Measurements from ENCODE around the gene CAGE1.
"Not testable (repeated sequence)": the region's sequence is repeated elsewhere in the genome, so short reads cannot be mapped to it uniquely, and the experiment has no call there.

Gene CAGE1

DNA sequence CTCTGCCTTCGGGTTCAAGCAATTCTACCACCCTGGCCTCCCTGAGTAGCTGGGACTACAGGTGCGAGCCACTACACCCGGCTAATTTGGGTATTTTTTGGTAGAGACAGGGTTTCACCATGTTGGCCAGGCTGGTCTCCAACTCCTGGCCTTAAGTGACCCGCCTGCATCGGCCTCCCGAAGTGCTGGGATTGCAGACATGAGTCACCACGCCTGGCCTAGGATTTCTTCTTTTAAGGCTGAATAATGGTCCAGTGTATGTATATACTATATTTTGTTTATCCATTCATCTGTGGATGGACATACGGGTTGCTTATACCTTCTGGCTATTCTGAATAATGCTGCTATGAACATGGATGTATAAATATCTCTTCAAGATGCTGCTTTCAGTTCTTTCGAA is 17.2 kb upstream of the CAGE1 start:
- no peak for DNase-seq

DNA sequence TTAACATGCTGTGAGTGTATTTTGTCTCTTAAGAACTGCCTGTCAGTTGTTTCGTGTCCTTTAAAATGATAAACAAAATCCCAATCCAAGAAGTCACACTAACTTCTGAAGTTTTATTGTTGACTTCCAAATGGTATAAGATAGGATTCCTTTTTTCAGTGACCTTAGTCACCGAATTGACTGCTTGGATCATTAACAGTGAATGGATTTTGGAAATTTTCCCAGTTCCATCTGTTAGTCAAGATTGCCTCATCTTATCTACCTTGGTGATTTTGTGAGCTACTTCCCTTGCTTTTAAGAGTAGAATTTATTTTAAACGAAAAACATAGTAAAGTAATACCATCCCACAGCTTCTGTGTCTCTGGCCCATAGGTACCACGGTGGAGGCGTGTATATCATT is 15.0 kb upstream of the CAGE1 start:
- no peak for DNase-seq

DNA sequence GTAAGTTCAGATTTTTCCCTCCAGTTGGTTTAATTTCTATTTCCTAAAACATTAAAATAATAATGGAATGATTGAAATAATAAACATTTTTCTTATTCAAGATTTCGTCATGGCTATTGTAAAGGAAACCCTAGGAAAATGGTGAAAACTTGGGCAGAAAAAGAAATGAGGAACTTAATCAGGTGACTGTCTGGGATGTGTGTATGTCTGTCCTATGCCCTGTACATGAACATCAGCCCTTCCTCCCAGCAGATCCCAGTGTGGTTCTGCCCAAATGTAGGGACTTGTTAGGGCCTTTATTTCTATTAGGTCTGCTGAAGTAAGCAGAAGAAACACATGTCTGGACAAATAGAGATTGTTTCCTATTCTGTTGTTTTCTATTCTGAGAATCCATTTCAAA is 13.2 kb upstream of the CAGE1 start:
- DNase-seq = no peak

DNA sequence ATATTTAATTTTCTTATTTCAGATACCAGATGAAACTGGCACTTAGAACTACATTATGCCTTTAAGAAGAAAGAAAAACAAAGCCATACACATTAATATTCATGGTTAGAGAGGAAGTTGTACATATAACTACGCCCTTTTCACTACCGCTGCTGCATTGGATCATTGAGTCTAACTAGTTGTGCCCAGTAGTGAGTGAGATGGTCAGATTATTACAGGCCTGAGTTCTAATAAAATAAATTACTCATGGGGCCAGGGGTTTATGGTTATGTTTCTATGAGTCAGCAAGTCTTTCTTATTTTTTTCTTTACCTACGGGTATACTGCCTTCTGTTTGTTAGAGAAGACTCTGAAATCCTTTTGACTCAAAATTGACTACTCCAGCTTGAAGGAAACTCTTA is 11.5 kb upstream of the CAGE1 start:
- no peak for DNase-seq

DNA sequence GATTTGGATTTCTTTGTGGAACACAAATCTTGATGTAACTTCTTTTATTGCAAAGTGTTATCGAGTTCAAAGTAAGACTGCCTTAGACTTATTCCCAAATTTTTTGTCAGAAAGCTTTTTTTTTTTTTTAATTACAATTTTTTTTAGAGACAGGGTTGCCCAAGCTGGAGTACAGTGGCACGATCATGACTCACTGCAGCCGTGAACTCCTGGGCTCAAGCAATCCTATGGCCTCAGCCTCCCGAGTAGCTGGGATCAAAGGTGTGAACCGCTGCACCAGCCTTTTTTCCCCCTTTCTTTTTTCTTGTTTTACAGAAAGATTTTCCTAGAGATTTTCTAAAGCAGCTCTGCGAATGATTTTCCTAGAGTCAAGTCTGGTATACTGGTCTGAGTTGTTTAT is 2.9 kb upstream of the CAGE1 start:
- DNase-seq = no peak

DNA sequence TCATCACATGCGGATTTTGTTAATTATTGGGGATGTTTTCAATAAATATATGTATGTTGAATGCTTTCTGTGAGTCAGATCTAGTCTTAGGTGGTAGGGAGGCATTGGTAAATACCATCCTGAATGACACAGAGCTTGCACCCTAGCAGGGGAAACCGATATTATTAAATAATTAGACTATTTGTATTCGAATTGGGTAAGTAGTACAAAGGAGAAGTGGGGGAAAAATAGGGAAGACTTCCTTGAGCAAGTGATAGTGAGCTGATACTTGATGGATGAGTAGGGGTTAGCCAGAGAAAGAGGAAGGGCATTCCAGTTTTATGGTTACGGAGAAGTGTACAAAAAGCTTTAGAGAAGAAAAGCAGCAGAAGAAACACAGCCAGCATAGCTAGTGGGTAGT is 1.6 kb upstream of the CAGE1 start:
- DNase-seq = no peak

DNA sequence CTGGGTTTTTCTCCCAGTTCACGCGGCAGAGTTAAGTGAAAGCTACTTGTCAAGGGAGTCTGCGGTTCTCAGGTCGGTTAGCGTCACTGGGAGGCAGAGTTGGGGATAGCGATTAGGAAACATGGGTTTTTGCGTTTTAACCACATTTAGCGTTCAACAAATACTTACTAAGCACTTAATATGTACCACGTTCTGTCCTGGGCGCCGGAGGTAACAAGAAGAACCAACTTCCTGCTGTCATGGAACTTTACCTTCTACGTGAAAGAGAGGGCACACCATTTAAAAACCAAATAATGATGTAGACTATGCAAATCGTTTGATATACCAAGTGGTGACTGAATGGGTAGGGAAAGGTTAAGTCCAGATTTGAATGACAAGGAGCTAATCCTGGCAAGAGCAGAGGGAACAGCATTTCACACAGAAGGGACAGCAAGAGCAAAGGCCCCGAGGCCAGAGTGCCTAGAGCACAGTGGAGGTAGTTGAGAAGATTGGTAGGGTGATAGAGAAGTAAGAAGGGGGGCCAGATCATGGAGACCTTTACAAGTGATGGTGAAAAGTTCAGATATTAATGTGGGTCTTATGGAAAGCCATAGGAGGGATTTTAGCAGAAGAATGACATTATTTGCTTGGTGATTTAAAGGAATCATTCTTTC is 810 bp upstream of the CAGE1 start:
- no peak for DNase-seq

DNA sequence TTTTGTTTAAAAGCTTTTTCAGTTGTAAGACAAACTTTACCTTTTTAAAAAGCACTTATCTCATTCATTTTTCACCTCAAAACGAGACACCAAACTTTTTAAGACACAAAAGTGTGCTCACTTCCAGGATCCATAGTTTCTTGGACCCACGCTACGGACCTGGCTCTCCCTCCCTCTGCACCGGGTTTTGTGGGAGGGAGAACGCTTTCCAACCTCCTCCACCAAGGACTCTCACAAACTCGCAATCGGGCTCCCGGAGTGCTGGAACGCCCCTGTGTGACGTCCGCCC is 436 bp downstream of the CAGE1 start:
- no peak for DNase-seq

DNA sequence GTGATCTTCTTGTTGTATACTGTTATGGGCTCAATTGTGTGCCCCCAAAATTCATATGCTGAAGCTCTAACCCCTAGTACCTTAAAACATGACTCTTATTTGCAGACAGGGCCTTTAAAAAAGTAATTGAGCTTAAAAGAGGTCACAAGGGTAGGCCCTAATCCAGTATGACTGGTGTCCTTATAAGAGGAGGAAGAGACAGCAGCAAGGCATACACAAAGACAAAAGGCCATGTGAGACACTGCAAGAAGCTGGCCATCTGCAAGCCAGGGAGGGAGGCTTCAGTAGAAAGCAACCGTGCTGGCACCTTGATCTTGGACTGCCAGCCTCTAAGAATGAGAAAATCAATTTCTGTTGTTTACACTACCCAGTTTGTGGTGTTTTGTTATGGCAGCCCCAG is 8.4 kb downstream of the CAGE1 start:
- DNase-seq = no peak

DNA sequence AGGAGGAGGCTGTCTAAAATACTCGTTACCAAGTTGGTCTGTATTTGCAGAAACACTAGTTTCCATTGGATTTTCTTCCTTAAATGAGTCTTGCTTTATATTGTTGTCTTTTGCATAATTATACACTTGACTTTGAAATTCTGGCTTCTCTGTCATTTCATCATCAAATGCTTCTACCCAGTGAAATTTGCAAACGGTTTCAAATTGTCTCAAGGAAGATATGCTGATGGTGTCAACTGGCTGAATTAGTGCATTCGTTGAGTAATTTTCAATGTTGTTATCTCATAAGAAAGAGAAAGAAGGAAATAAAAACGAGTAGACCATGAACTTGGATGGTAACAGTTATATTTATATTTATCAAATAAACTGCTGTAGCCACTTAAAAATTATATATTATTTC is 10.8 kb downstream of the CAGE1 start:
- DNase-seq = no peak

DNA sequence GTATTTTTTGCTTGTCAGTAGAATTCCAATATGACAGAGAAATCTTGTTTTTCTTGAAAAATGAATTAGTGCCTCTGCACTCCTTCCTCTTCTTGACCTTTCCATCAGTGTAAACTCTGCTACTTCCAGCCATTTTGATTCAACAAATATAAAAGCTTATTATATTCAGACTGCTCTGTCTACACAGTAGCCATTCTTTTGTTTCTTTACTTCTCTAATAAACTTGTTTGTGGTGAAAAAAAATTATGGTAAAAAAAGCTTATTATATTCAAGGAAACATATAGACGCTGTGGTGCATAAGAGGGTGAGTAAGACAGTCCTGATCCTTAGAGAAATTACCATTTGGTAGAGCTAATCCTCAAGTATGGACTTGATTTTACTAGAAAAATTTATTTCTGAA is 11.6 kb downstream of the CAGE1 start:
- DNase-seq = no peak

DNA sequence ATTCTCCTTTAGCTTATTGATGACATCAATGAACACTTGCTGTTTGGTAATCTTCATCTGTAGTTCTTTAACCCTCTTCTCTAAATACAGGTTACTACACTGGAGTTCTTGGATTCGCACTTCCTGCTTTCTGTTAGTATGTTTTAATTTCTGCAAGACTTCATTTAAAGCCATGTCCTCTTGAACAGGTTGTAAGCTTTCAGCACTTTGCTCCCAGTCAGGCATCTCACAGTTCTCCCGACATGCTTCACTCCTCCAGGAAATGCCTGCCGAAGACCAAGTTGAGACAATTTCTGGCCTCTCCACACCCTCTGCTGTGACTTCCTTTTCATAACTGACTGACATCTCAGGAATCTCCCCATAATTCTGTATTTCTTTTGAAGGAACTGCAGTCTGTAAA is 15.8 kb downstream of the CAGE1 start:
- DNase-seq = no peak

DNA sequence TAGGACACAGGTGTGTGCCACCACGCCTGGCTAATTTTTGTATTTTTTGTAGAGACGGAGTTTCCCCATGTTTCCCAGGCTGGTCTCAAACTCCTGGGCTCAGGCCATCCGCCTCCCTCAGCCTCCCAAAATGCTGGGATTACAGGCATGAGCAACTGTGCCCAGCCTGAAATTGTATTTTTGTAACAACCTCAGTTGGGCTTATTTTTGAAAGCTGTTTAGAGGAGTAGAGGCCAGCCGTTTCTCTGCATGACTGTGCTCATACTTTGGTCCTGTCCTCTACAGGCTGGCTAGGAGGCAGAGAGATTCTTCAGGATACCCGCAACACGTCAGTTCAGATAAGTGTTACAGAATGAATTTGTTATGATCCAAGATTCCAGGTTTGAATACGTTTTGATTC is 22.1 kb downstream of the CAGE1 start:
- no peak for DNase-seq

DNA sequence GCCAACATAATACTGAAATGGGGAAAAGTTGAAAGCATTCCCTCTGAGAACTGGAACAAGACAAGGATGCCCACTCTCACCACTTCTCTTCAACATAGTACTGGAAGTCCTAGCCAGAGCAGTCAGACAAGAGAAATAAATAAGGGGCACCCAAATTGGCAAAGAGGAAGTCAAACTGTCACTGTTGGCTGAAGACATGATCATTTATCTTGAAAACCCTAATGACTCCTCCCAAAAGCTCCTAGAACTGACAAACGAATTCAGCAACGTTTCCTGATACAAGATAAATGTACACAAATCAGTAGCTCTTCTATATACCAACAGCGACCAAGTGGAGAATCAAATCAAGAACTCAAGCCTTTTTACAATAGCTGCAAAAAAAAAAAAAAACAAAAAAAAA is 37.6 kb downstream of the CAGE1 start:
- DNase-seq = not testable (repeated sequence)

DNA sequence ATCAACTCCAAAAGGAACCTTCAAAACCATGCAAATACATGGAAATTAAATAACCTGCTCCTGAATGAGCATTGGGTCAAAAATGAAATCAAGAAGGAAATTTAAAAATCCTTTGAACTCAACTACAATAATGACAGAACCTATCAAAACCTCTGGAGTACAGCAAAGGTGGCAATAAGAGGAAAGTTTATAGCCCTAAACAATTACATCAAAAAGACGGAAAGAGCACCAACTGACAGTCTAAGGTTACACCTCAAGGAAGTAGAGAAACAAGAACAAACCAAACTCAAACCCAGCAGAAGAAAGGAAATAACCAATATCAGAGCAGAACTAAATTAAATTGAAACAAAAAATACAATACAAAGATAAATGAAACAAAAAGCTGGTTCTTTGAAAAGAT is 39.0 kb downstream of the CAGE1 start:
- not testable (repeated sequence) for DNase-seq

DNA sequence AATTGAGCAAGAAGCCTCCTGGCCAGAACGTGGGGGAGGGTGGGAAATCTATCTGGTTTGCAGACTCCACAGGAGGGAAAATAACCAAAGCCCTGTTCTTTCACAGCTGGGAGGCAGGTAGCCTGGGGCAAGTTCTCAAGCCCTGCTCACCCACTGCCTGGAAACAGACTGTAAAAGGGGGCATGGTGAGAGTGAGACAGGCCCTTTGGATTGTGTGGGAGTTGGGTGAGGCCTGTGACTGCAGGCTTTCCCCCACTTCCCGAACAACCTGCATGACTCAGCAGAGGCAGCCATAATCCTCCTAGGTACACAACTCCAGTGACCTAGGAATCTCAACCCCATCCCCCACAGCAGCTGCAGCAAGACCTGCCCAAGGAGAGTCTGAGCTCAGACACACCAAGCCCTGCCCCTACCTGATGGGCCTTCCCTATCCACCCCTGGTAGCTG is 42.0 kb downstream of the CAGE1 start:
- DNase-seq = not testable (repeated sequence)

DNA sequence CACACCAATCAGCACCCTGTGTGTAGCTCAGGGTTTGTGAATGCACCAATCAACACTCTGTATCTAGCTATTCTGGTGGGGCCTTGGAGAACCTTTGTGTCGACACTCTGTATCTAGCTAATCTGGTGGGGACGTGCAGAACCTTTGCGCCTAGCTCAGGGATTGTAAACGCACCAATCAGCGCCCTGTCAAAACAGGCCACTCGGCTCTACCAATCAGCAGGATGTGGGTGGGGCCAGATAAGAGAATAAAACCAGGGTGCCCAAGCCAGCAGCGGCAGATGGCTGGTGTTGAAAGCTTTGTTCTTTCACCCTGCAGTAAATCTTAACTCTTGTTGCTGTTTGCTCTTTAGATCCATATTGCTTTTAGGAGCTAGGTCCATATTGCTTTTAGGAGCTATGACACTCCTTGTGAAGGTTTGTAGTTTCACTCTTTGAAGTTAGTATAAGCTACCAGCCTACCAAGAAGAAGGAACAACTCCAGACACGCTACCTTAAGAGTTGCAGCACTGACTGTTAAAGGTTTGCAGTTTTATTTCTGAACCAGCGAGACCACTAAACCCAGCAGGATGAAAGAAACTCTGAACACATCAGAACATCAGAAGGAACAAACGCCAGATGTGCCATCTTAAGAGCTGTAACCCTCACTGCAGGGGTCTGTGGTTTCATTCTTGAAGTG is 44.6 kb downstream of the CAGE1 start:
- not testable (repeated sequence) for DNase-seq

DNA sequence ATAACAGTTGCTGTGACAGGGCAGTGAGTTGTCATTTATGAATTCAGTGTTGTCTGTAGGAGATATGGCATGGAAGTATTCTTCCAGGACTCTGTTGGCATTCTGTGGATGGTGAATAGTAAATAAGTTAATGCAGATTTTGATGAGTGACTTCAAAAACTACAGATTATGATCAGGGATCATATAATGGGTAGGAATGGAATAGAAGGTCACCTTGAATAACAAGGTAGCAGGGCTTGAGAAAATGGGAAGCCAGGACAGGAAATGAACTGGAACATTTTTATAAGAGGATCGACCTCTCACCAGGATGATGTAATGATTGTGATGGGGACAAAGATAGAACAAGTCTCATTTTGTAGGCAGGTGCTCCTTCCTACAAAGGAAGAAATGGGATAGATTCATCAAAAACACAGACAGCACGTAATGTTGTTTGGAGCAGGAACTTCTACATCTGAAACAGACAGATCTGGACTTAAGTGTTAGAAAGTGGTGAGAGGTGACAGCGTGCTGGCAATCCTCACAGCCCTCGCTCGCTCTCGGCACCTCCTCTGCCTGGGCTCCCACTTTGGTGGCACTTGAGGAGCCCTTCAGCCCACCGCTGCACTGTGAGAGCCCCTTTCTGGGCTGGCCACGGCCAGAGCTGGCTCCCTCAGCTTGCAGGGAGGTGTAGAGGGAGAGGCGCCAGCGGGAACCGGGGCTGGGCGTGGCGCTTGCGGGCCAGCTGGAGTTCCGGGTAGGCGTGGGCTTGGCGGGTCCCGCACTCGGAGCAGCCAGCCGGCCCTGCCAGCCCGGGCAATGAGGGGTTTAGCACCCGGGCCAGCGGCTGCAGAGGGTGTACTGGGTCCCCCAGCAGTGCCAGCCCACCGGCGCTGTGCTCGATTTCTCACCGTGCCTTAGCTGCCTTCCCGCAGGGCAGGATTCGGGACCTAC is 45.7 kb downstream of the CAGE1 start:
- DNase-seq = no peak

DNA sequence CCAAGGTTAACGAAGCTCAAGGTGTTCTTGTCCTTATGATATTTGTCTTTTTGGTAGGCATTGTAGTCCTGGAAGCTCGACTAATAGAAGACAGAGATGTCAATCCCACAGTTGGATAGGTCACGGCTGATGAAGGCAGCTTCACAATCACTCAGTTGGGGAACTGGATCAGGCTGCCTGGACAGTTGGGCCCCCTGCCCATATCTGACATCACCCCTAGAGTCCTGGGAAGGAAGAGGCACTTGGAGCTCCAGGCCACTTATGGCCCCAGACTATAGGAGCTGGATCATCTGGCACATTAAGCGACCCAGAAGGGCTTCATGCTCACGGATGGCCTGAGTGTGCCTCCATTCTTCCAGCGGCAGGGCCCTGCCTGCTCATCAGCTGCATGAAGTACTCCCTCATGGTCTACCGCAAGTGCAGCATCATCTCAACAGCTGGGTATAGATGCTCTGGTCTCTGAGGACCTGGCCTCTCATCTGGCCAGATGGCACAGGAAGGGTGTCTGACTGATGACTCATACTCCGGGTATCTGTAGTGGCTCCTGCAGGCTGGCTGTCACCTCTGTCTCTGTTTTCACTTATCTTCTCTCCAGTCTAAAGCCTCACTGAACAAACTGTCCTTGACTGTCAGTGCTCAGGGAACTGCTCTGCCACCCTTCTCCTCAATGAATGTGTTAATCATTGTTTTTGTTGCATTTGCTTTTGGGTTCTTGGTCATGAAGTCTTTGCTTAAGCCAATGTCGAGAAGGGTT is 47.4 kb downstream of the CAGE1 start:
- DNase-seq = no peak

DNA sequence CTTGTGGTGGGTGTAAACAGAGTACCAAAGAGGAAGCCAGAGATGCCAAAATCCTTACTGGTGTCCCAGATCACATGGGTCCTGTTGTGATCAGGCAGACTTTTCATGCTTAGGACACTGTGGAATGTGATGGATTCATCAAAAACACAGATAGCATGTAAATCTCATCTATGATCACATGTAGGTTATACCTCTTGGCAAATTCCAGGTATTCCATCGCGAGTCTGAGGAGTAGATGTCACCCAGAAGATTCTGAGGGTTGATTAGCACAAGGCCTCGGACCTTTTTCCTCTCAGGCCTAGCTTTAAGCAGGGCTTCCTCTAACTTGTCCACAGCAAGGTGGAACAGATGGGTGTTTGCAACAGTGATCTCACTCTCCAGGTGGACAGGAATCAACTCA is 48.3 kb downstream of the CAGE1 start:
- DNase-seq = no peak

DNA sequence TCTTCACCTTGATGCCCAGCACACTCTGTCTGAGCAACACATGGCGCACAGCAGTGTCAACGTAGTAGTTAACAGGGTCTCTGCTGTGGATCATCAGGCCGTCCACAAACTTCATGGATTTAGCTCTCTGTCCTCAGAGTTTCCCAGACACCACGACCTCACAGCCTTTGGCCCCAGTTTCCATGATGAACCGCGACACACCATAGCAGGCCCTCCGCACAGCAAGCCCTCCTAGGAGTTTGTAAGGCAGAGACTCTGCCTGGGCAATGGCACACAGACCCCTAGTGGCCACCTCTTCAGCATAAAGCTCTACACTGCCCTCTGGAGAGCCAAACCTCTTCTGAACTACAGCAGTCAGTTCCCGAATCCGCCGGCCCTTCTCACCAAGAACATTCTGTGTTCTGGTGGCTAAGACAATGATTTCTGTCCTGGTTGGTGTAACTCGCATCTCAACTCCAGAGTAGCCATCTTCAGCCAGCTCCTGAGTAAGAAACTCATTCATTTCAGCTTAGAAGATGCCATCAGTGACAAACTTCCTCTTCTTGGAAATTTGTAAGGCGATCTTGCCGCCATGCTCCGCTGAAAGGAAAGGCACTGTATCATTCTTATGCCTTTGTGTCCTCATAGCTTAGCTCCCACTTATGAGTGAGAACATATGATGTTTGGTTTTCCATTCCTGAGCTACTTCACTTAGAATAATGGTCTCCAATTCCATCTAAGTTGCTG is 50.4 kb downstream of the CAGE1 start:
- peak; percentile 24 for DNase-seq

DNA sequence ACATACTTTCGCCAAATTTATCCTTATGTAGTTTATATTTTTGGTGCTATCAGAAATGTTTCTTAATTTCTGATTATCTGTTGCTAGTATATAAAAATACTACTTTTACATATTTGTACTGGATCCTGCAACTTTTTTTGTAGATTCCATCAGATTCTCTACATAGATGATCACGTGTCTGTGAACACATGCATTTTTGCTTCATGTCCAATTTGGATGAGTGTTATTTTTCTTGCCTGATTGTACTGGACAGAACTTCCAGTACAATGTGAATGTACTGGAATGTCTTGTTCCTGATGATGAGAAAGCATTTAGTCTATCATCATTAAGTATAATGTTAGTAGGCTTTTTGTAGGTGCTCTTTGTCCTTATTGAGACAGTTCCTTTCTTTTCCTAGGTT is 51.5 kb downstream of the CAGE1 start:
- DNase-seq = no peak

DNA sequence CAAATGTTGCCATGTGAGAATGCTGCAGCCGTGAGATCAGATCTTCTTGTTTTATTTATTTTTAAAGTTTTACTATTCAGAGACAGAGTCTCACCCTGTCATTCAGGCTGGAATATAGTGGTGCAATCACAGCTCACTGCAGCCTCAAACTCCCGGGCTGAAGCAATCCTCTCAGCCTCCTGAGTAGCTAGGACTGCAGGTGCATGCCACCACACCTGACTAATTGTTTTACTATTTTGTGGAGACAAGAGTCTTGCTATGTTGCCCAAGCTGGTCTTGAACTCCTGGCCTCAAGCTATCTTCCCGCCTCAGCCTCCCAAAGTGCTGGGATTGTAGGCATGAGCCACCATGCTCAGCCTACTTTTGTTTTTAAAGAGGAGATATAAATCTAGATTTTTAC is 54.0 kb downstream of the CAGE1 start:
- DNase-seq = no peak

Data from fibroblast of upper back skin (primary cell).